Thymus (tissue), 11 donors: Measurements from ENCODE around the gene PDIA3. TPM values are rescaled to one million over a fixed set of nuclear protein-coding genes. Genes with fewer than 3 reads are reported as not detected.
A peak's percentile ranks its signal among the peaks of the same experiment; 100 is the strongest.

Experiments
- DNase-seq, 9 donors: peaks; one replicate each; pipeline ENCODE4 v3.0.0-alpha.2; 2013; ENCODE audit warnings: low spot score in 9 of 9, low read depth in 6 of 9, missing footprints in 1 of 9
- H3K27ac ChIP-seq, 2 donors: one replicate each; pipeline ENCODE4 v1.5.1; 2013; ENCODE audit warnings: control low read depth in 1 of 2, low read depth in 1 of 2, low read length in 1 of 2, mild to moderate bottlenecking in 1 of 2, moderate library complexity in 1 of 2
- H3K27me3 ChIP-seq, 2 donors: one replicate each; pipeline ENCODE4 v1.5.1; 2013; ENCODE audit warnings: low read length in 1 of 2; ENCODE audit not compliant: control insufficient read depth in 2 of 2, insufficient read depth in 1 of 2
- H3K36me3 ChIP-seq, 2 donors: one replicate each; pipeline ENCODE4 v1.5.1; 2013; ENCODE audit warnings: low read length in 1 of 2, mild to moderate bottlenecking in 1 of 2, moderate library complexity in 1 of 2; ENCODE audit not compliant: control insufficient read depth in 2 of 2, insufficient read depth in 2 of 2
- H3K4me1 ChIP-seq, 2 donors: one replicate each; pipeline ENCODE4 v1.5.1; 2013; ENCODE audit warnings: low read length in 2 of 2; ENCODE audit not compliant: control insufficient read depth in 2 of 2, insufficient read depth in 2 of 2
- H3K4me3 ChIP-seq, 2 donors: one replicate each; pipeline ENCODE4 v1.5.1; 2013; ENCODE audit warnings: low read length in 2 of 2, control low read depth in 1 of 2, mild to moderate bottlenecking in 1 of 2
- H3K9me3 ChIP-seq, 2 donors: one replicate each; pipeline ENCODE4 v1.5.1; 2013; ENCODE audit warnings: low read length in 1 of 2, mild to moderate bottlenecking in 1 of 2; ENCODE audit not compliant: control insufficient read depth in 2 of 2, insufficient read depth in 1 of 2
- WGBS: extraction: QIAGEN DNeasy Blood & Tissue Kit; methylation state at CpG from one replicate; pipeline ENCODE4 v1.1.7; 2013; 5-methylcytosine and 5-hydroxymethylcytosine counted together
- polyA plus RNA-seq: library from polyadenylated mRNA; stranded (reverse); fragments of 200-250 nt; gene quantifications from one replicate; pipeline ENCODE4 v1.2.3, GENCODE V29; 2013
- total RNA-seq: library from RNA; stranded (reverse); fragments of 120-200 nt; gene quantifications from one replicate; pipeline ENCODE4 v1.2.4, GENCODE V29; 2013
- donor health status: healthy.

PDIA3 gene
- total and polyA plus RNA-seq, 2 donors = 102 to 209 TPM

- peak within 1 kb of the TSS; percentile 73 to 90 for H3K4me3 ChIP-seq
- H3K27ac ChIP-seq = peak within 1 kb of the TSS; percentile 84 to 96
- peaks cover 19 to 25% of the 10 kb centered on the region in 2 donors for H3K4me1 ChIP-seq
- peaks cover 0 to 3% of the 10 kb centered on the region in 2 donors for H3K27me3 ChIP-seq
- H3K9me3 ChIP-seq = peaks cover 0 to 6% of the 10 kb centered on the region in 2 donors
- H3K36me3 ChIP-seq = peaks cover 37 to 39% of the 10 kb centered on the region in 2 donors
- under 1% methylated on average over 66 of the region's 66 CpGs for WGBS
- DNase-seq = peak; percentile 93 to 100 (median 99)
These were observed 45.9 kb downstream of the PDIA3 start, which contains the start of gene SERF2 for GRCh38 chr15:43791993-43792760. TSS of gene SERF2 (plus strand) at chr15:43792320. CDS start at chr15:43792377, 57 bp downstream.

GRCh38 chr15:43792761-43793476, 46.7 kb downstream of the PDIA3 start:
- Histone ChIP-seq H3K27ac (peak overlapping the region; percentile 84 to 96), H3K4me1 (peaks cover 19 to 25% of the 10 kb centered on the region in 2 donors), H3K9me3 (peaks cover 0 to 6% of the 10 kb centered on the region in 2 donors), H3K4me3 (peak overlapping the region; percentile 73 to 90), H3K27me3 (peaks cover 0 to 3% of the 10 kb centered on the region in 2 donors), H3K36me3 (peaks cover 37 to 43% of the 10 kb centered on the region in 2 donors)
- DNase-seq = peak in 3 of 9 donors; percentile 25 to 52 (median 26)
- 9% methylated on average over 33 of the region's 33 CpGs for WGBS

GRCh38 chr15:43793647-43794046, 47.4 kb downstream of the PDIA3 start:
- 94% methylated on average over 10 of the region's 10 CpGs for WGBS
- no peak for DNase-seq
- H3K27me3 ChIP-seq = peaks cover 0 to 3% of the 10 kb centered on the region in 2 donors
- H3K4me1 ChIP-seq = peaks cover 19 to 25% of the 10 kb centered on the region in 2 donors
- H3K9me3 ChIP-seq = peaks cover 0 to 6% of the 10 kb centered on the region in 2 donors
- H3K27ac ChIP-seq = no peak overlapping the region
- H3K36me3 ChIP-seq = peaks cover 38 to 43% of the 10 kb centered on the region in 2 donors
- H3K4me3 ChIP-seq = peak overlapping the region; percentile 73 to 90

GRCh38 chr15:43794269-43795037, 48.2 kb downstream of the PDIA3 start:
- WGBS = 95% methylated on average over 9 of the region's 9 CpGs
- no peak for DNase-seq
- Histone ChIP-seq H3K9me3 (peaks cover 0 to 6% of the 10 kb centered on the region in 2 donors), H3K27me3 (peaks cover 0 to 3% of the 10 kb centered on the region in 2 donors), H3K36me3 (peaks cover 45 to 49% of the 10 kb centered on the region in 2 donors), H3K4me3 (no peak overlapping the region), H3K4me1 (peaks cover 26 to 28% of the 10 kb centered on the region in 2 donors), H3K27ac (no peak overlapping the region)

GRCh38 chr15:43795197-43795596, 49.0 kb downstream of the PDIA3 start:
- Histone ChIP-seq H3K36me3 (peaks cover 48 to 56% of the 10 kb centered on the region in 2 donors), H3K4me1 (peaks cover 33 to 36% of the 10 kb centered on the region in 2 donors), H3K27ac (no peak overlapping the region), H3K9me3 (peaks cover 0 to 6% of the 10 kb centered on the region in 2 donors), H3K27me3 (peaks cover 0 to 3% of the 10 kb centered on the region in 2 donors), H3K4me3 (no peak overlapping the region)
- 96% methylated on average over 2 of the region's 2 CpGs for WGBS
- no peak for DNase-seq

GRCh38 chr15:43795997-43796396, 49.8 kb downstream of the PDIA3 start:
- H3K4me3 ChIP-seq = no peak overlapping the region
- H3K36me3 ChIP-seq = peaks cover 48 to 56% of the 10 kb centered on the region in 2 donors
- H3K9me3 ChIP-seq = peaks cover 0 to 6% of the 10 kb centered on the region in 2 donors
- peaks cover 0 to 3% of the 10 kb centered on the region in 2 donors for H3K27me3 ChIP-seq
- no peak for DNase-seq
- peaks cover 36 to 39% of the 10 kb centered on the region in 2 donors for H3K4me1 ChIP-seq
- H3K27ac ChIP-seq = no peak overlapping the region

GRCh38 chr15:43796566-43796965, 50.3 kb downstream of the PDIA3 start:
- H3K27me3 ChIP-seq = peaks cover 0 to 3% of the 10 kb centered on the region in 2 donors
- peaks cover 41 to 42% of the 10 kb centered on the region in 2 donors for H3K4me1 ChIP-seq
- peaks cover 0 to 6% of the 10 kb centered on the region in 2 donors for H3K9me3 ChIP-seq
- peaks cover 48 to 58% of the 10 kb centered on the region in 2 donors for H3K36me3 ChIP-seq
- WGBS = 98% methylated on average over 3 of the region's 3 CpGs
- no peak overlapping the region for H3K27ac ChIP-seq
- no peak overlapping the region for H3K4me3 ChIP-seq
- no peak for DNase-seq

GRCh38 chr15:43799209-43799944, 53.1 kb downstream of the PDIA3 start:
- Histone ChIP-seq H3K4me1 (peaks cover 26 to 28% of the 10 kb centered on the region in 2 donors), H3K27ac (peak overlapping the region; percentile 26 to 99), H3K4me3 (no peak overlapping the region), H3K9me3 (no peaks in the 10 kb centered on the region), H3K27me3 (no peaks in the 10 kb centered on the region), H3K36me3 (peaks cover 44 to 61% of the 10 kb centered on the region in 2 donors)
- 96% methylated on average over 16 of the region's 16 CpGs for WGBS
- DNase-seq = peak in 1 of 9 donors; percentile 28
